Epithelial cell of esophagus (primary cell): Measurements from ENCODE around the gene NUMBL.

Experiments
- DNase-seq: peaks from one replicate; pipeline ENCODE4 v3.0.0; 2010; ENCODE audit warnings: low read depth
- H3K4me3 ChIP-seq: 2 replicates; pipeline ENCODE4 v1.5.1; 2011; ENCODE audit warnings: mild to moderate bottlenecking, low read length, control low read depth
- TF ChIP-seq, protein P1 (sequence below): IDR thresholded peaks from 2 replicates; pipeline ENCODE4 v1.5.1; 2011; ENCODE audit warnings: low read depth, mild to moderate bottlenecking, low read length, control low read depth, inconsistent platforms; ENCODE audit not compliant: insufficient read depth; ENCODE audit errors: missing control alignments

NUMBL gene

GRCh38 chr19:40726279-40726678, 35.8 kb upstream of the NUMBL start:
- TF ChIP-seq, protein P1, sequence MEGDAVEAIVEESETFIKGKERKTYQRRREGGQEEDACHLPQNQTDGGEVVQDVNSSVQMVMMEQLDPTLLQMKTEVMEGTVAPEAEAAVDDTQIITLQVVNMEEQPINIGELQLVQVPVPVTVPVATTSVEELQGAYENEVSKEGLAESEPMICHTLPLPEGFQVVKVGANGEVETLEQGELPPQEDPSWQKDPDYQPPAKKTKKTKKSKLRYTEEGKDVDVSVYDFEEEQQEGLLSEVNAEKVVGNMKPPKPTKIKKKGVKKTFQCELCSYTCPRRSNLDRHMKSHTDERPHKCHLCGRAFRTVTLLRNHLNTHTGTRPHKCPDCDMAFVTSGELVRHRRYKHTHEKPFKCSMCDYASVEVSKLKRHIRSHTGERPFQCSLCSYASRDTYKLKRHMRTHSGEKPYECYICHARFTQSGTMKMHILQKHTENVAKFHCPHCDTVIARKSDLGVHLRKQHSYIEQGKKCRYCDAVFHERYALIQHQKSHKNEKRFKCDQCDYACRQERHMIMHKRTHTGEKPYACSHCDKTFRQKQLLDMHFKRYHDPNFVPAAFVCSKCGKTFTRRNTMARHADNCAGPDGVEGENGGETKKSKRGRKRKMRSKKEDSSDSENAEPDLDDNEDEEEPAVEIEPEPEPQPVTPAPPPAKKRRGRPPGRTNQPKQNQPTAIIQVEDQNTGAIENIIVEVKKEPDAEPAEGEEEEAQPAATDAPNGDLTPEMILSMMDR, result no peak
- no peak for DNase-seq
- no peak overlapping the region for H3K4me3 ChIP-seq

GRCh38 chr19:40724855-40725254, 34.4 kb upstream of the NUMBL start:
- TF ChIP-seq, protein P1, result no peak
- no peak for DNase-seq
- H3K4me3 ChIP-seq, result no peak overlapping the region

- DNase-seq, result no peak
- H3K4me3 ChIP-seq, result no peak overlapping the region
- TF ChIP-seq, protein P1, result no peak
These were observed 33.9 kb upstream of the NUMBL start for GRCh38 chr19:40724315-40724714.

DNA sequence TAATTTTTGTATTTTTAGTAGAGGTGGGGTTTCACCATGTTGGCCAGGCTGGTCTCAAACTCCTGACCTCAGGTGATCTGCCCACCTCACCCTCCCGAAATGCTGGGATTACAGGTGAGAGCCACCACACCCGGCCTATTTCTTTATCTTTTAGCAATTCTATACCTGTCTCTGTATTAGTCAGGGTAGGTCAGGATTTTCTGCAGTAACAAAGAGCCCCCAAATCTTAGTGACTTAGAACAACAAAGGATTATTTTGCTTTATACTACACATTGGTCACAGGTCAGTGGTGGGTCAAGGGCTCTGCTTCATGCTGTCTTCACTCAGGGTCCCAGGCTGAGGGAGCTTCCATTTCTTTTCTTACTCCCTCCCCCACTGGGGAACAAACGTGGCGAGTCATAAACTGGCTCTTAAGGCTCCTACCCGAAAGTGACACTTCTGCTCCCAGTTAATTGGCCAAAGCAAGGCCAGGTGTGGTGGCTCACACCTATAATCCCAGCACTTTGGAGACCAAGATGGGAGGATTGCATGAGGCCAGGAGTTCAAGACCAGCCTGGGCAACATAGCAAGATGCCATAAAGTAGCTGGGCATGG, 33.3 kb upstream of the NUMBL start:
- no peak for DNase-seq
- no peak overlapping the region for H3K4me3 ChIP-seq
- TF ChIP-seq, protein P1, result no peak

GRCh38 chr19:40721936-40722661, 31.6 kb upstream of the NUMBL start:
- peak; percentile 82 for DNase-seq
- peak overlapping the region; percentile 99 for H3K4me3 ChIP-seq
- TF ChIP-seq, protein P1, result no peak

DNA sequence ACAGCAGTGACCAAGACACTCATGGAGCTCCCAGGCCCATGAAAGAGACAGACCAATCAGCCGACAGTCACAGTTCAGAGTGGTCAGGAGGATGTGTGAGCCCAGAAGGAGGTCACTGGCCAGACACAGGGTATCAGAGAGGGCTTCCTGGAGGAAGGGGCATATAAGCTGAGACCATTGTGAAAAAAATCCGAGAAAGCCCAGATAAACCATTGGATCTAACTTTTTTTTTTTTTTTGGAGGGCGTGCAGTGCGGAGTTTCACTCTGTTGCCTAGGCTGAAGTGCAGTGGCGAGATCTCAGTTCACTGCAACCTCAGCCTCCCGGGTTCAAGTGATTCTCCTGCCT, 30.7 kb upstream of the NUMBL start:
- TF ChIP-seq, protein P1, result no peak
- H3K4me3 ChIP-seq, result peak overlapping the region; percentile 99
- no peak for DNase-seq
